Transverse colon (tissue), 4 donors: ENCODE data around the gene FZD10.

Source experiments
- EP300 ChIP-seq: sonication (generic); formaldehyde crosslinking; IDR thresholded peaks from one replicate; pipeline ENCODE4 v1.6.1; 2017; ENCODE audit warnings: antibody characterized with exemption, low read depth
- POLR2AphosphoS5 ChIP-seq, 3 donors: sonication (generic); formaldehyde crosslinking; IDR thresholded peaks; one replicate each; pipeline ENCODE4 v1.6.1; 2016; ENCODE audit warnings: antibody characterized with exemption in 3 of 3
- TF ChIP-seq, protein P1 (sequence below), 5 experiments: fragments of 200-600 bp in 3 of 5; fragments of 450-650 bp in 2 of 5; sonication (generic) in 3 of 5; IDR thresholded peaks; 1 replicate in 2 of 5; 2 replicates in 3 of 5; pipeline ENCODE4 v1.5.1; 2016 to 2017; ENCODE audit warnings: antibody characterized with exemption in 5 of 5, inconsistent platforms in 3 of 5, mild to moderate bottlenecking in 2 of 5, moderate library complexity in 1 of 5

DNA sequence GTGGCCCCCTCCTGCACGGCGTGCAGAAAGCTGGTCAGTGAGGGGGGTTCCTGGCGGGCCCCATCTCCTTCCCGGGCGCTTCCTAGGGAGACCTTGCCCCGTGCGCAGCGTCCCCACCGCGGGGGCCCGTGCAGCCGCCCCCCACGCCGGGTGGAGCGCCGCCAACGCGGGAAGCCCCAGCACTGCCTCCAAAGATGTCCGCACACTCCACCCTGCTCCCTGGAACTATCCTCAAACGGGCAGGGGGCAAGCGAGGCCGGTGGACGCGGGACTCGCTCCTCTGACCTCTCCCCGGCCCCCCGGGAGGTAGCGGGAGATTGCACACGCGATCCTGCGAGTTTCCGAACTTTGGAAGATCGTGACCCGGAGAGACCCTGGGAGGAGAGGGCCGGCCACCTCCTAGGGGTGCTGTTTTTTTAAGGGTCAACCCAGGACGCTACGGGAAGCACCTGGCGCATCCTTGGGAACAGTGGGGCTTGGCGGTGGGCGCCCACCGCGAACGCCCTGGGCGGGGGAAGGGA is 1.5 kb upstream of the FZD10 start:
- TF ChIP-seq EP300 (no peak), POLR2AphosphoS5 (IDR thresholded peaks at IDR 0.05) (no peak)
- TF ChIP-seq, protein P1, sequence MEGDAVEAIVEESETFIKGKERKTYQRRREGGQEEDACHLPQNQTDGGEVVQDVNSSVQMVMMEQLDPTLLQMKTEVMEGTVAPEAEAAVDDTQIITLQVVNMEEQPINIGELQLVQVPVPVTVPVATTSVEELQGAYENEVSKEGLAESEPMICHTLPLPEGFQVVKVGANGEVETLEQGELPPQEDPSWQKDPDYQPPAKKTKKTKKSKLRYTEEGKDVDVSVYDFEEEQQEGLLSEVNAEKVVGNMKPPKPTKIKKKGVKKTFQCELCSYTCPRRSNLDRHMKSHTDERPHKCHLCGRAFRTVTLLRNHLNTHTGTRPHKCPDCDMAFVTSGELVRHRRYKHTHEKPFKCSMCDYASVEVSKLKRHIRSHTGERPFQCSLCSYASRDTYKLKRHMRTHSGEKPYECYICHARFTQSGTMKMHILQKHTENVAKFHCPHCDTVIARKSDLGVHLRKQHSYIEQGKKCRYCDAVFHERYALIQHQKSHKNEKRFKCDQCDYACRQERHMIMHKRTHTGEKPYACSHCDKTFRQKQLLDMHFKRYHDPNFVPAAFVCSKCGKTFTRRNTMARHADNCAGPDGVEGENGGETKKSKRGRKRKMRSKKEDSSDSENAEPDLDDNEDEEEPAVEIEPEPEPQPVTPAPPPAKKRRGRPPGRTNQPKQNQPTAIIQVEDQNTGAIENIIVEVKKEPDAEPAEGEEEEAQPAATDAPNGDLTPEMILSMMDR (IDR thresholded peaks at IDR 0.05): no peak
